NB4 (cell line): ENCODE measurements around the gene AKAP6.

Experiments
- CTCF ChIP-seq: IDR thresholded peaks from one replicate; pipeline ENCODE4 v1.5.1; 2012; ENCODE audit warnings: low read depth, low read length
- MAX ChIP-seq: IDR thresholded peaks from 2 replicates; pipeline ENCODE4 v1.6.1; 2011; ENCODE audit warnings: low read depth, low read length
- MYC ChIP-seq: IDR thresholded peaks from 2 replicates; pipeline ENCODE4 v1.6.1; 2011; ENCODE audit warnings: low read depth, low read length
- POLR2A ChIP-seq: IDR thresholded peaks from 2 replicates; pipeline ENCODE4 v1.6.1; 2011; ENCODE audit warnings: mild to moderate bottlenecking; ENCODE audit not compliant: insufficient read length; ENCODE audit errors: extremely low read depth

GRCh38 chr14:32841698-32842097, 512.6 kb downstream of the AKAP6 start:
- TF ChIP-seq CTCF = no peak
- TF ChIP-seq POLR2A = no peak
- no peak for TF ChIP-seq MAX
- TF ChIP-seq MYC = no peak
